Kasumi-1 (cell line): Measurements from ENCODE around the gene MOV10L1.
"Not testable (repeated sequence)": the region's sequence is repeated elsewhere in the genome, so short reads cannot be mapped to it uniquely, and the experiment has no call there.

Source experiments
- DNase-seq, 2 experiments: peaks; one replicate each; lab custom pipeline; 2025; lab: John Stamatoyannopoulos, UW

MOV10L1 gene

GRCh38 chr22:50203288-50203687, 113.5 kb downstream of the MOV10L1 start:
- DNase-seq: no peak

- no peak for DNase-seq
Measured at GRCh38 chr22:50204571-50204970, 114.8 kb downstream of the MOV10L1 start.

DNA sequence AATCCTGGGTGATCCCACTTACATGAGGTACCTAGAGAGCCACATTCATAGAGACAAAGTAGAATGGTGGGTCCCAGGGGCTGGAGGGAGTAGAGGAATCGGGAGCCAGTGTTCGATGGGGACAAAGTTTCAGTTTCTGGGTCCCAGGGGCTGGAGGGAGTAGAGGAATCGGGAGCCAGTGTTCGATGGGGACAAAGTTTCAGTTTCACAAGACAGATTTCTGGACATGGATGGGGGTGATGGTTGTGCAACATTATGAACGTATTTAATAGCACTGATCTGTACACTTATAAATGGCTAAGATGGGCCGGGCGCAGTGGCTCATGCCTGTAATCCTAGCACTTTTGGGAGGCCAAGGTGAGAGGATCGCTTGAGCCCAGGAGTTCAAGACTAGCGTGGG, 115.2 kb downstream of the MOV10L1 start:
- DNase-seq: not testable (repeated sequence)

DNA sequence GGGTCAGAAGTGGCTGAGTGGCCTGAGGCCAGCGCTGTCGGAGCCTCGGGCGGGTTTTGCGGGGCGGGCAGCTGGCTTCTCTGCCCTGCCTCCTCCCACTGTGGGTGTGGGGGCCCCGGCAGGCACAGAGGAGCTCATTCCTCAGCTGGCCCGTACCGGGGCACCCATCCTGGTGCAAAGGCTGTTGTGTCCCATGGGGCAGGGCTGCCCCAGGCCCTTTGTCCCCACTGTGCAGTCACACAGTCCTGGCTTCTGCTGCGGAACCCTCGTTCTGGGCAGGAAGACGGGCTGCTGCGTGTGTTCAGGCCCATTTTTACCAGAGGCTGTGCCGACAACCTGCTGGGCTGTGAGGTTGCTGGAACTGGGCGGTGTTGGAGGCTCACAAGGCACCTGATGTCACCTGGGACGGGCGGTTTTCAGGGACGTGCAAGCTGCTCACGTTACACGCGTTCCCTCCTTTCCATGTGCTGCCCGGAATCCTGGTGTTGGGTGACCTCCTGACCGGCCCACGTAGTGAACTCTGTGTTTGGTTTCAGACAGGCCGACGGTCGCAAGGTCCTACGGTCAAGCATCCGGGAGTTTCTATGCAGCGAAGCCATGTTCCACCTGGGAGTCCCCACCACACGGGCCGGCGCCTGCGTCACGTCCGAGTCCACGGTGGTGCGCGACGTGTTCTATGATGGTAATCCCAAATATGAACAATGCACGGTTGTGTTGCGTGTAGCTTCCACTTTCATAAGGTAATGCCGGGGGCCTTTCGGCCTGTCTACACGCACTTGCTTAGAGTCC, 116.2 kb downstream of the MOV10L1 start:
- DNase-seq: no peak

DNA sequence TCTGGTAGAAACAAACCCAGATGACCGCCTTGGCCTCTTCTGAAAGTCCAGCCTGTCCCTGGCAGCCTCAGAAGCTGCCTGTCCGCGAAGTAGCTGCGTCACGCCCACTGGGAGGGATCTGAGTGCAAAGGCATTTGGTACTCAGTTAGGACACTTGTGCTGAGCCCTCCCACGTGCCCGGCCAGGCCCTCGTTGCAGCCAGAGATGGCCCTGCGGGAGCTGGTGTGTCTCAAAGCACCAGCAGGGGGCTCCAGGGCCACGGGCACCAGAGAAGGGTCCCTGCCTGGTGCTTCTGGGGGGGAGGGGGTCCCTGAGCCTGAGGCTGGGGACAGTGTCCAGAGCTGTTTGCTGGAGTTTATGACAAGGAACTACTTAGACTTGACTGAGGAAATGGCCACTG, 116.8 kb downstream of the MOV10L1 start:
- peak in 1 of 2 experiments; percentile 8 for DNase-seq

DNA sequence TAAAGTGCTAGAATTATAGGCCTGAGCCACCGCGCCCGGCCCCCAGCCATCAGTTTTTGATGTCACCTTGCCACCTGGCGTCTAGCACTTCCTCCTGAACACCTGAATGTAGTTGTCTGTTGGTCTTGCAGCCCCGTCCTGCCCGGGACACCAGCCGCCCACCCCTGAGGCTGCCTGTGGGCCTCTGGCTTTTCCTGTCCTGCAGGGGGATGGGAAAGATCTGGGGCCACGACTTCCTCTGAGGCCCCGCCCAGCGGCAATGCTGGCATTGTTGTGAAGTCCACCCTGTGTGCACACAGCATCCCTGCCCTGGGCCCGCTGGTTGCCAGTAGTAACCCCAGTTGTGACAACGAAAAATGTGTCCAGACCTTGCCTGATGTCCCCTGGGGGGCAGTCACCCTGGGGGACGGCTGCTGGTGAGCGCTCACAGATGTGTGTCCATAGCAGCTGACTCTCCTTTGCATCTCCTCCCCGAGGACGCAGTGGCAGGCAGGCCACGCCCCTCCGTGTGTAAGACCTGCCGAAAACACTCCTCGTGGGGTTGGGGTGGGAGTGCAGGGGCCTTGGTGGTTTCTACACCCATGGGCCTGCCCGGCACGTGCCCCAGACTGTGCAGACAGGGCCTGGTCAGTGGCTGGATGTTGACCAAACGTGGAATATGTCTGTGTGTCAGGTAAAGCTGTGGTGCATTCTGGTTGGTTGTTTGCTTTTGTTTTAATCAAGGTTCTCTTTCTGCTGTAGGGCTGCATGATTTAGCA, 117.8 kb downstream of the MOV10L1 start:
- no peak for DNase-seq

DNA sequence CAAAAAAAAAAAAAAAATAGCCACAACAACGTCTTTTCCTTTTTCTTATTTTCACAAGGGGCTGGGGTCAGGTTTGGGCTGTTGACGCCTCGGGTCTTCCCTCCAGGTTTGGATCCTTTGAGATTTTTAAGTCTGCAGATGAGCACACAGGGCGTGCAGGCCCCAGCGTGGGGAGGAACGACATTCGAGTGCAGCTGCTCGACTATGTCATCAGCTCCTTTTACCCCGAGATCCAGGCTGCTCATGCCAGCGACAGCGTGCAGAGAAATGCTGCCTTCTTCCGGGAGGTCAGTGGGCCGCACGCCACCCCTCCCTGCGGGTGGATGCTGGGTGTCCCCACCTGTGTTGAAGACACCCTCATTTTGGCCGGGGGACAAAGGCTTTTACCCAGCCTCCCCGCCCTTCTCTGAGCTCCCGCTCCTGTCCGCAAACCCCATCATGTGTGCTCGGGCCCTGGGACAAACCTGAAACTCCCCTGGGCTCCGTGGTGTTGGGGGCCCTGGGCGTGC, 118.7 kb downstream of the MOV10L1 start:
- no peak for DNase-seq

GRCh38 chr22:50208939-50209892, 119.4 kb downstream of the MOV10L1 start:
- no peak for DNase-seq

DNA sequence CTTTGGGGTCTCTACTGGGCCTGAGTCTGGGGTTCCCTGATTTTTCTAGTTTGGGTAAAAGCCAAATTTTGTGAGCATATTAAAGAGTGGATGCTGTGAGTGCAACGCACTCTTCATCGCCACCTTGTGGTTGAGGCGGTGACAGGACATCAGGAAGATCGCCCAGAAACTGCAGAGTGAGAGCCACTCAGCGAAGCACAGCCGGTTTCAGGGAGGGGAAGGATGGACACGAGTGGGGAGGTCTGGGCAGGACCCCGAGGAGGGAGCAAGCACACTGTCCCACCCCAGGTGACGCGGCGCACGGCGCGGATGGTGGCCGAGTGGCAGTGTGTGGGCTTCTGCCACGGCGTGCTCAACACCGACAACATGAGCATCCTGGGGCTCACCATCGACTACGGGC, 120.1 kb downstream of the MOV10L1 start:
- peak; percentile 58 to 62 for DNase-seq

DNA sequence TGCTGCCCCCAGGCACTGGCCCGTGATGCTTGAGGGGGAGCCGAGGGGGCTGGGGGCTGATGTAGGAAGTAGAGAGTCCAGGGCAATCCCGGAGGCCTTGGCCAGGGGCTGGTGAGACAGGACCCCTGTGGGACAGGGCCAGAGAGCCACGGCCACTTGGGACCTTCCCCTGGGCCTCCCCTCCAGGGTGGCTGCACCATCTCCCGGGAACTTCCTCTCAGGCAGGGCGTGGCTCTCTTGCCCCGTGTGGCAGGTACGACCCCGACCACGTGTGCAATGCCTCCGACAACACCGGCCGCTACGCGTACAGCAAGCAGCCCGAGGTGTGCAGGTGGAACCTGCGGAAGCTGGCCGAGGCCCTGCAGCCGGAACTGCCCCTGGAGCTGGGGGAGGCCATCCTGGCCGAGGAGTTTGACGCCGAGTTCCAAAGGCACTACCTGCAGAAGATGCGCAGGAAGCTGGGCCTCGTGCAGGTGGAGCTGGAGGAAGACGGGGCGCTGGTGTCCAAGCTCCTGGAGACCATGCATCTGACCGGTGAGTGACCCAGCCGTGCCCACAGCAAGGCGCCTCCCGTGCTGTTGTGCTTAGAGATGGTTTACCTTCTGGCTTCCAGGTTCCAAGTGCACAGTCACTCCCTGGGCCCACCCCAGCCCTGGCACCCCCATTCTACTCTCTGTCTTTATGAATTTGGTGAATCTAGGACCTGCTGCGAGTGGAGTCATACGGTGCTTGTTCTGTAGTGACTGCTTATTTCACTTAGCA, 120.8 kb downstream of the MOV10L1 start:
- DNase-seq: no peak

DNA sequence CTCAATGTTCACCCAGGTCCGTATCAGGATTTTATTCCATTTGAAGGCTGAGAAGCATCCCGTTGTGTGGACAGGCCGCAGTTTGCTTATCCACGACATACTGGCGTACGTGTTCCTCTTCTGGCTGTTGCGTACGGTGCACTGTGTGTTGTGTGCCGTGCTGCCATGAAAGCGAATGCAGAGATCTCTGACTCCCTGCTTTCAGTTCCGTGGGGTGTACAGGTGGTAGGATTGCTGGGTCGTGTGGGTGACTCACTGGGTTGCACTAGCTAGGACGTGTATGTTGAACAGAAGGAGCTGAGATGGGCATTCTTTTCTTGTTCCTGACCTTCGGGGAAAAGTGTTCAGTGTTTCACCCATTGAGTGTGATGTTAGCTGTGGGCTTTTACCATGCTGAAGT, 121.3 kb downstream of the MOV10L1 start:
- no peak for DNase-seq
